Stimulated activated naive CD8-positive, alpha-beta T cell treated with anti-CD3 and anti-CD28 coated beads, Interleukin-15, amount 100 ng/mL, for 72 hours (primary cell): ENCODE measurements around the gene KCNIP4.

Source experiments
- ATAC-seq: fragments of 150-1000 bp; cut with Tn5 transposase; 2 replicates; pipeline ENCODE4 v1.10.0; 2021; ENCODE audit warnings: mild to moderate bottlenecking, moderate library complexity
- DNase-seq, 2 donors: peaks; one replicate each; pipeline ENCODE4 v3.0.0; 2021 to 2022
- H3K27ac Mint-ChIP-seq, 2 donors: one replicate each; pipeline ENCODE4 v1.8.0; 2022; ENCODE audit warnings: mild to moderate bottlenecking in 2 of 2, mixed read lengths in 2 of 2, moderate library complexity in 2 of 2
- H3K27me3 Mint-ChIP-seq: one replicate; pipeline ENCODE4 v1.8.0; 2022; ENCODE audit warnings: mixed read lengths
- H3K4me1 Mint-ChIP-seq: one replicate; pipeline ENCODE4 v1.8.0; 2022; ENCODE audit warnings: mild to moderate bottlenecking, mixed read lengths
- H3K4me3 Mint-ChIP-seq, 2 donors: one replicate each; pipeline ENCODE4 v1.8.0; 2022; ENCODE audit warnings: mild to moderate bottlenecking in 2 of 2, mixed read lengths in 2 of 2, moderate library complexity in 1 of 2
- H3K9me3 Mint-ChIP-seq, 2 donors: one replicate each; pipeline ENCODE4 v1.8.0; 2022; ENCODE audit warnings: mixed read lengths in 2 of 2

Gene KCNIP4

GRCh38 chr4:21835712-21836111 is 112.9 kb downstream of the KCNIP4 start:
- H3K4me3 Mint-ChIP-seq: no peak overlapping the region
- H3K9me3 Mint-ChIP-seq: no peaks in the 10 kb centered on the region
- no peak overlapping the region for H3K27ac Mint-ChIP-seq
- no peaks in the 10 kb centered on the region for H3K4me1 Mint-ChIP-seq
- H3K27me3 Mint-ChIP-seq: no peaks in the 10 kb centered on the region
- ATAC-seq (no peak), DNase-seq (no peak)

- ATAC-seq: no peak
- no peaks in the 10 kb centered on the region for H3K27me3 Mint-ChIP-seq
- no peak overlapping the region for H3K27ac Mint-ChIP-seq
Observed at GRCh38 chr4:21830272-21830671, 118.3 kb downstream of the KCNIP4 start.

GRCh38 chr4:21827575-21827974 is 121.0 kb downstream of the KCNIP4 start:
- ATAC-seq: no peak
- H3K27ac Mint-ChIP-seq: no peak overlapping the region

More at GRCh38 chr4:21830272-21830671, 118.3 kb downstream of the KCNIP4 start:
- no peak for DNase-seq
- Mint-ChIP-seq H3K9me3 (no peaks in the 10 kb centered on the region), H3K4me1 (no peaks in the 10 kb centered on the region), H3K4me3 (no peak overlapping the region)

GRCh38 chr4:21826071-21826470 is 122.5 kb downstream of the KCNIP4 start:
- ATAC-seq (no peak), DNase-seq (no peak)
- no peak overlapping the region for H3K4me3 Mint-ChIP-seq
- no peaks in the 10 kb centered on the region for H3K4me1 Mint-ChIP-seq
- H3K9me3 Mint-ChIP-seq: no peaks in the 10 kb centered on the region
- no peak overlapping the region for H3K27ac Mint-ChIP-seq
- no peaks in the 10 kb centered on the region for H3K27me3 Mint-ChIP-seq

More at GRCh38 chr4:21827575-21827974, 121.0 kb downstream of the KCNIP4 start:
- DNase-seq: no peak
- no peak overlapping the region for H3K4me3 Mint-ChIP-seq
- H3K4me1 Mint-ChIP-seq: no peaks in the 10 kb centered on the region
- no peaks in the 10 kb centered on the region for H3K27me3 Mint-ChIP-seq
- H3K9me3 Mint-ChIP-seq: no peaks in the 10 kb centered on the region

GRCh38 chr4:21819086-21819485 is 129.5 kb downstream of the KCNIP4 start:
- ATAC-seq (no peak), DNase-seq (no peak)
- peaks cover 5 to 28% of the 10 kb centered on the region in 2 donors for H3K9me3 Mint-ChIP-seq
- H3K4me3 Mint-ChIP-seq: no peak overlapping the region
- no peaks in the 10 kb centered on the region for H3K27me3 Mint-ChIP-seq
- no peak overlapping the region for H3K27ac Mint-ChIP-seq
- no peaks in the 10 kb centered on the region for H3K4me1 Mint-ChIP-seq

GRCh38 chr4:21815651-21816377 is 132.8 kb downstream of the KCNIP4 start:
- Mint-ChIP-seq H3K4me1 (no peaks in the 10 kb centered on the region), H3K27me3 (no peaks in the 10 kb centered on the region), H3K9me3 (peaks cover 10 to 28% of the 10 kb centered on the region in 2 donors), H3K27ac (no peak overlapping the region), H3K4me3 (no peak overlapping the region)
- DNase-seq (no peak), ATAC-seq (no peak)

- Mint-ChIP-seq H3K4me3 (no peak overlapping the region), H3K4me1 (no peaks in the 10 kb centered on the region), H3K27ac (no peak overlapping the region), H3K9me3 (peaks cover 5% of the 10 kb centered on the region in 2 donors), H3K27me3 (no peaks in the 10 kb centered on the region)
- DNase-seq (no peak), ATAC-seq (no peak)
Observed at GRCh38 chr4:21811565-21811964, 137.0 kb downstream of the KCNIP4 start.

- Mint-ChIP-seq H3K27me3 (no peaks in the 10 kb centered on the region), H3K4me3 (no peak overlapping the region), H3K27ac (no peak overlapping the region), H3K9me3 (no peaks in the 10 kb centered on the region), H3K4me1 (no peaks in the 10 kb centered on the region)
- ATAC-seq (no peak), DNase-seq (no peak)
Observed at GRCh38 chr4:21806991-21807390, 141.6 kb downstream of the KCNIP4 start.

- no peaks in the 10 kb centered on the region for H3K9me3 Mint-ChIP-seq
- no peaks in the 10 kb centered on the region for H3K27me3 Mint-ChIP-seq
- no peak overlapping the region for H3K27ac Mint-ChIP-seq
- H3K4me3 Mint-ChIP-seq: no peak overlapping the region
- ATAC-seq: no peak
- no peaks in the 10 kb centered on the region for H3K4me1 Mint-ChIP-seq
- DNase-seq: no peak
Observed at GRCh38 chr4:21802406-21802805, 146.2 kb downstream of the KCNIP4 start.

- DNase-seq: no peak
- H3K4me1 Mint-ChIP-seq: no peaks in the 10 kb centered on the region
- H3K4me3 Mint-ChIP-seq: no peak overlapping the region
- ATAC-seq: no peak
- no peaks in the 10 kb centered on the region for H3K9me3 Mint-ChIP-seq
- no peak overlapping the region for H3K27ac Mint-ChIP-seq
- no peaks in the 10 kb centered on the region for H3K27me3 Mint-ChIP-seq
Observed at GRCh38 chr4:21801661-21802385, 146.7 kb downstream of the KCNIP4 start.

GRCh38 chr4:21795091-21795490 is 153.5 kb downstream of the KCNIP4 start:
- no peak overlapping the region for H3K4me3 Mint-ChIP-seq
- H3K4me1 Mint-ChIP-seq: no peaks in the 10 kb centered on the region
- H3K27ac Mint-ChIP-seq: peak overlapping the region in 1 of 2 donors; percentile 30
- H3K9me3 Mint-ChIP-seq: no peaks in the 10 kb centered on the region
- ATAC-seq: peak; percentile 46
- no peaks in the 10 kb centered on the region for H3K27me3 Mint-ChIP-seq
- no peak for DNase-seq

GRCh38 chr4:21792736-21793135 is 155.8 kb downstream of the KCNIP4 start:
- no peak for DNase-seq
- Mint-ChIP-seq H3K27ac (no peak overlapping the region), H3K4me1 (no peaks in the 10 kb centered on the region), H3K4me3 (no peak overlapping the region), H3K9me3 (no peaks in the 10 kb centered on the region), H3K27me3 (no peaks in the 10 kb centered on the region)
- ATAC-seq: no peak

GRCh38 chr4:21790438-21791029 is 158.0 kb downstream of the KCNIP4 start:
- no peak overlapping the region for H3K4me3 Mint-ChIP-seq
- no peak for DNase-seq
- ATAC-seq: no peak

GRCh38 chr4:21780148-21780547 is 168.4 kb downstream of the KCNIP4 start:
- H3K27ac Mint-ChIP-seq: no peak overlapping the region
- H3K9me3 Mint-ChIP-seq: peaks cover 0 to 7% of the 10 kb centered on the region in 2 donors
- ATAC-seq (no peak), DNase-seq (no peak)
- H3K4me3 Mint-ChIP-seq: no peak overlapping the region
- no peaks in the 10 kb centered on the region for H3K4me1 Mint-ChIP-seq
- peaks cover 27% of the 10 kb centered on the region for H3K27me3 Mint-ChIP-seq

More at GRCh38 chr4:21790438-21791029, 158.0 kb downstream of the KCNIP4 start:
- H3K27me3 Mint-ChIP-seq: no peaks in the 10 kb centered on the region
- H3K4me1 Mint-ChIP-seq: no peaks in the 10 kb centered on the region
- no peaks in the 10 kb centered on the region for H3K9me3 Mint-ChIP-seq
- no peak overlapping the region for H3K27ac Mint-ChIP-seq

- Mint-ChIP-seq H3K4me3 (no peak overlapping the region), H3K9me3 (peaks cover 0 to 7% of the 10 kb centered on the region in 2 donors), H3K27ac (no peak overlapping the region), H3K27me3 (peaks cover 42% of the 10 kb centered on the region), H3K4me1 (no peaks in the 10 kb centered on the region)
- DNase-seq: no peak
- ATAC-seq: no peak
Observed at GRCh38 chr4:21778702-21779101, 169.9 kb downstream of the KCNIP4 start.

GRCh38 chr4:21775703-21776102 is 172.9 kb downstream of the KCNIP4 start:
- H3K27ac Mint-ChIP-seq: no peak overlapping the region
- H3K27me3 Mint-ChIP-seq: peaks cover 64% of the 10 kb centered on the region
- H3K4me1 Mint-ChIP-seq: no peaks in the 10 kb centered on the region
- DNase-seq (no peak), ATAC-seq (no peak)
- peaks cover 0 to 12% of the 10 kb centered on the region in 2 donors for H3K9me3 Mint-ChIP-seq
- H3K4me3 Mint-ChIP-seq: no peak overlapping the region
